PC-9 (cell line): ENCODE measurements around the gene LRRC63.

Experiments used
- CTCF ChIP-seq: fragments of 200-600 bp; sonication (generic); conservative IDR thresholded peaks from 2 replicates; pipeline ENCODE4 v1.6.1; 2017; ENCODE audit warnings: mixed run types, antibody characterized with exemption, mild to moderate bottlenecking, moderate library complexity
- EZH2 ChIP-seq: fragments of 200-600 bp; sonication (generic); IDR thresholded peaks from 2 replicates; pipeline ENCODE4 v1.8.0; 2017; ENCODE audit warnings: antibody characterized with exemption, low read depth

- no peak for TF ChIP-seq CTCF
- no peak for TF ChIP-seq EZH2
Observed at GRCh38 chr13:46310066-46310465, 98.3 kb downstream of the LRRC63 start.
